SU-DHL-6 (cell line): Measurements from ENCODE around the gene SLC30A2.

Experiments used
- EZH2phosphoT487 ChIP-seq: fragments of 200-600 bp; sonication (generic), shearing (Covaris generic); conservative IDR thresholded peaks from 2 replicates; pipeline ENCODE4 v1.6.1; 2018; ENCODE audit warnings: mild to moderate bottlenecking, antibody characterized with exemption, low read length, moderate library complexity, mixed read lengths
- TF ChIP-seq, protein P1 (sequence below): fragments of 200-600 bp; sonication (generic); IDR thresholded peaks from one replicate; pipeline ENCODE4 v1.5.1; 2017; ENCODE audit warnings: antibody characterized with exemption, mild to moderate bottlenecking, low read length, moderate library complexity; ENCODE audit not compliant: insufficient read depth, poor library complexity, severe bottlenecking

DNA sequence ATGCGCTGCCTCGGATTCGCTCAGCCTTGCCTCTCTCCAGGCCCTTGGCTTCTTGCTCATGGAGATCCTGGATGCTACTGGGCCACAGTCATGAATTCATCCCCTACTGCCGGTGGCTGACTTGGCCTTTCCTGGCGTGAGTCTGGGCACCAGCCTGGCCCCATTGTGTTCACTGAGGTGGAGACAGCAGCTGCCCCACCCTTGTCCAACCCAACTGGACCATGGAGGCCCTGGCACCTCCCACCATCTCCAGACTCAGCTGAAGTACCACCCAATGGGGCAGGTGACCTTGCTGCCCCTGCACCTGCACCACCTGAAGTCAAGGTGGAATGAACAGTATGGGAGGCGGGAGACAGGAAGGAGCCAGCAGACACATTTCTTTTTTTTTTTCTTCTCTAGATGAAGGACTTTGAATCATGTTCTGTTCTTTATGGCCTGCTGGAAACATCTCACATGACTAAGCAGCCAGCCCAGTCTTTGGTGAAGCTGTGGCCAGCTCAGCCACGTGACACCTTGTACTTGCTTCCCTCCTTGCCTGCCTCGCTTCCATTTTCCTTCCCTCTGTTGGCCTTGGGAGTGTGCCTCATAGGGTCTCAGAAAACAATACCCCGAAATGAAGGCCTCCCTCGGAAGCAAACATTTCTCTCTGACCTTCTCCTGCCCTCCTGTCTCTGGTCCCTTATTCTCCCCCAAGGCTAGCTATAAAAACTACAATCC is 3.8 kb upstream of the SLC30A2 start:
- TF ChIP-seq, protein P1, sequence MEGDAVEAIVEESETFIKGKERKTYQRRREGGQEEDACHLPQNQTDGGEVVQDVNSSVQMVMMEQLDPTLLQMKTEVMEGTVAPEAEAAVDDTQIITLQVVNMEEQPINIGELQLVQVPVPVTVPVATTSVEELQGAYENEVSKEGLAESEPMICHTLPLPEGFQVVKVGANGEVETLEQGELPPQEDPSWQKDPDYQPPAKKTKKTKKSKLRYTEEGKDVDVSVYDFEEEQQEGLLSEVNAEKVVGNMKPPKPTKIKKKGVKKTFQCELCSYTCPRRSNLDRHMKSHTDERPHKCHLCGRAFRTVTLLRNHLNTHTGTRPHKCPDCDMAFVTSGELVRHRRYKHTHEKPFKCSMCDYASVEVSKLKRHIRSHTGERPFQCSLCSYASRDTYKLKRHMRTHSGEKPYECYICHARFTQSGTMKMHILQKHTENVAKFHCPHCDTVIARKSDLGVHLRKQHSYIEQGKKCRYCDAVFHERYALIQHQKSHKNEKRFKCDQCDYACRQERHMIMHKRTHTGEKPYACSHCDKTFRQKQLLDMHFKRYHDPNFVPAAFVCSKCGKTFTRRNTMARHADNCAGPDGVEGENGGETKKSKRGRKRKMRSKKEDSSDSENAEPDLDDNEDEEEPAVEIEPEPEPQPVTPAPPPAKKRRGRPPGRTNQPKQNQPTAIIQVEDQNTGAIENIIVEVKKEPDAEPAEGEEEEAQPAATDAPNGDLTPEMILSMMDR, result no peak
- TF ChIP-seq EZH2phosphoT487, result no peak
